Measurements from ENCODE around the gene HBG1.

DNA sequence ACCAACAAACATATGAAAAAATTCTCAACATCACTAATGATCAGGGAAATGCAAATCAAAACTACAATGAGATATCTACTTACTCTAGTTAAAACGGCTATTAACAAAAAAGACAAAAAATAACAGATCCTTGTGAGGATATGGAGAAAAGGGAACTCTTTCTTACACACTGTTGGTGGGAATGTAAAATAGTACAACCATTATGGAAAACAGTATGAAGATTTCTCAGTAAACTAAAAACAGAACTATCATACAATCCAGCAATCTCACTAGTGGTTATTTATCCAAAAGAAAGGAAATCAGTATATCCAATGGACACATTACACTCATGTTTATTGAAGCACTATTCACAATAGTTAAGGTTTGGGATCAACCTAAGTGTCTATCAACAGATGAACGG is 16.2 kb upstream of the HBG1 start:
- TF ChIP-seq, protein P1, sequence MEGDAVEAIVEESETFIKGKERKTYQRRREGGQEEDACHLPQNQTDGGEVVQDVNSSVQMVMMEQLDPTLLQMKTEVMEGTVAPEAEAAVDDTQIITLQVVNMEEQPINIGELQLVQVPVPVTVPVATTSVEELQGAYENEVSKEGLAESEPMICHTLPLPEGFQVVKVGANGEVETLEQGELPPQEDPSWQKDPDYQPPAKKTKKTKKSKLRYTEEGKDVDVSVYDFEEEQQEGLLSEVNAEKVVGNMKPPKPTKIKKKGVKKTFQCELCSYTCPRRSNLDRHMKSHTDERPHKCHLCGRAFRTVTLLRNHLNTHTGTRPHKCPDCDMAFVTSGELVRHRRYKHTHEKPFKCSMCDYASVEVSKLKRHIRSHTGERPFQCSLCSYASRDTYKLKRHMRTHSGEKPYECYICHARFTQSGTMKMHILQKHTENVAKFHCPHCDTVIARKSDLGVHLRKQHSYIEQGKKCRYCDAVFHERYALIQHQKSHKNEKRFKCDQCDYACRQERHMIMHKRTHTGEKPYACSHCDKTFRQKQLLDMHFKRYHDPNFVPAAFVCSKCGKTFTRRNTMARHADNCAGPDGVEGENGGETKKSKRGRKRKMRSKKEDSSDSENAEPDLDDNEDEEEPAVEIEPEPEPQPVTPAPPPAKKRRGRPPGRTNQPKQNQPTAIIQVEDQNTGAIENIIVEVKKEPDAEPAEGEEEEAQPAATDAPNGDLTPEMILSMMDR (conservative IDR thresholded peaks at IDR 0.05; ENCODE audit: low read depth, low read length), result no peak
- TF ChIP-seq POLR2A (IDR thresholded peaks at IDR 0.05; ENCODE audit: low read depth, low read length) (no peak), RFX5 (IDR thresholded peaks at IDR 0.05; ENCODE audit: low read depth, low read length) (no peak), RAD21 (IDR thresholded peaks at IDR 0.05; ENCODE audit: low read length) (no peak)
- TF ChIP-seq, protein P2, sequence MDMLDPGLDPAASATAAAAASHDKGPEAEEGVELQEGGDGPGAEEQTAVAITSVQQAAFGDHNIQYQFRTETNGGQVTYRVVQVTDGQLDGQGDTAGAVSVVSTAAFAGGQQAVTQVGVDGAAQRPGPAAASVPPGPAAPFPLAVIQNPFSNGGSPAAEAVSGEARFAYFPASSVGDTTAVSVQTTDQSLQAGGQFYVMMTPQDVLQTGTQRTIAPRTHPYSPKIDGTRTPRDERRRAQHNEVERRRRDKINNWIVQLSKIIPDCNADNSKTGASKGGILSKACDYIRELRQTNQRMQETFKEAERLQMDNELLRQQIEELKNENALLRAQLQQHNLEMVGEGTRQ (IDR thresholded peaks at IDR 0.05; ENCODE audit: low read depth, low read length), result no peak
